COLO829 (cell line): ENCODE results near the gene KLK5.

Experiments used
- DNase-seq: peaks from one replicate; pipeline ENCODE4 v3.0.0; 2012; ENCODE audit warnings: low spot score

KLK5 gene

DNA sequence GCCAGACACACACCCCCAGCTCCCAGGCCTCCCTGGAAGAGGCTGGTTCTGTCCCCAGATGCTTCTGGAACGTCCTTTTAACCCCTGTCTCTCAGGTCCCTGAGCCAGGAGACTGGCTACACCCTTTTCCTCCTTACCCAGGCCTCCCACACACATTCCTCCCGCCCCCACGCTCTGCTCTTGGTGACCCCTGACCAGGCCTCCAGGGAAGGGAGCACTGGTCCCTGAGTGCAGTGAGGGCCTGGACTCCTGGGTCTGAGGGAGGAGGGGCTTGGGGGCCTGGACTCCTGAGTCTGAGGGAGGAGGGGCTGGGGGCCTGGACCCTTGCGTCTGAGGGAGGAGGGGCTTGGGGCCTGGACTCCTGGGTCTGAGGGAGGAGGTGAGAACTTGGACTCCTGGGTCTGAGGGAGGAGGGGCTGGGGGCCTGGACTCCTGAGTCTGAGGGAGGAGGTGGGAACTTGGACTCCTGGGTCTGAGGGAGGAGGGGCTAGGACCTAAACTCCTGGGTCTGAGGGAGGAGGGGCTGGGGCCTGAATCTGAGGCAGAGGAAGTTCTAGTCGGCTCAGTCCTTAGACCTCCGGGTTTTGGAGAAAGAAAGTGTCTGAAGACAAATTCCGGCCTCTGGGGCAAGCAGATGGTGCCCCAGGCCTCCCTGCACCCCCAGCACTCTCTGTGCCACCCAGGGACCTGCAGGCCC lies 16.0 kb upstream of the KLK5 start:
- DNase-seq = no peak

GRCh38 chr19:50967929-50968715 lies 15.3 kb upstream of the KLK5 start:
- DNase-seq = no peak

DNA sequence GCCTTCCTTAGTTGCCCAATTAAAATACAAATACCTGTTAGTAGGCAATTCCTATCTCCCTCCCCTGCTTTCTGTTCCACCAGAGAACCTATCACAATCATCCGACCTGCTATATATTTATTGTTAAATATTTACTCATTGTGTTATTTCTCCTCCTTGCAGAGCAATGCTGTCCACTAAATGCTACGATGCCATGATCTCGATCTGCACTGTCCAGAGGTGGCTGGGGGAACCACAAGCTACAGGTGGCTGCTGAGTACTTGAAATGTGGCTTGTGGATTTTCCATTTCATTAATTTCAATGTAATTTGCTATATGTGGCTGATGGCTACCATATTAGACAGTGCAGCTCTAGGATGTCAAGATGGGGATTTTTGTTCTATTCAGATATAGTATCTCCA lies 11.4 kb upstream of the KLK5 start:
- DNase-seq = no peak

DNA sequence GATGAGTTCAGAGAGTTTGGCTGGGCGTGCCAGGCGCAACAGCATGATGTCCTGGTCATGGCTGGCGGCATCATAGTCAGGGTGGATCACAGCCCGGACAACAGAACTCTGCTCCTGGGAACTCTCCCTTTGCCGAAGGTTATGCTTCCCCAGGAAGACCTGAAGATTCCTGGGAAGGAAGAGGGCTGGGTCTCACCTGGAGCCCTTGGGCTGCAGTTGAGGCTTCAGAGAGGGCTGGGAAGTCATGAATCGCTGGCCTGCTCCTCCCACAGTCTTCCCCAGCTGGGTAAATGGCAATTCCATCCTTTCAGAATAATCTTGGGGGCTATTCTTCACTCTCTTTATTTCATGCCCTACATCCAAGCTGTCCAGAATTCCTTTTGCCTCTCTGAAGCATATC lies 10.5 kb upstream of the KLK5 start:
- no peak for DNase-seq

DNA sequence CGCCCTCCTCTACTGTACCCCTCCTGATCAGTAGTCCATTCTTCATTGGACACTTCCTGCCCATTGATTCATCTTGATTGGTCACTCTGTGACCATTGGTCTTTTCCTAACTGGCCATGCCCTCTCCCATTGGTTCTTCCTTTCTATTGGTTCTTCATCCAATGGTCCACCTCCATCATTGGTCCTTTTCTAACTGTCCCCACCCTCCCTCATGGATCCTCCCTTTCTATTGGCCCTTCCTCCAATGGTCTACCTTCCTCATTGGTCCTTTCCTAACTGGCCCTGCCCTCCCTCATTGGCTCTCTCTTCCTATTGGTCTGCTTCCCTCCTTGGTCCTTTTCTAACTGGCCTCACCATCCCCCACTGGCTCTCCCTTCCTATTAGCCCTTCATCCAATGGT lies 9.4 kb upstream of the KLK5 start:
- no peak for DNase-seq

DNA sequence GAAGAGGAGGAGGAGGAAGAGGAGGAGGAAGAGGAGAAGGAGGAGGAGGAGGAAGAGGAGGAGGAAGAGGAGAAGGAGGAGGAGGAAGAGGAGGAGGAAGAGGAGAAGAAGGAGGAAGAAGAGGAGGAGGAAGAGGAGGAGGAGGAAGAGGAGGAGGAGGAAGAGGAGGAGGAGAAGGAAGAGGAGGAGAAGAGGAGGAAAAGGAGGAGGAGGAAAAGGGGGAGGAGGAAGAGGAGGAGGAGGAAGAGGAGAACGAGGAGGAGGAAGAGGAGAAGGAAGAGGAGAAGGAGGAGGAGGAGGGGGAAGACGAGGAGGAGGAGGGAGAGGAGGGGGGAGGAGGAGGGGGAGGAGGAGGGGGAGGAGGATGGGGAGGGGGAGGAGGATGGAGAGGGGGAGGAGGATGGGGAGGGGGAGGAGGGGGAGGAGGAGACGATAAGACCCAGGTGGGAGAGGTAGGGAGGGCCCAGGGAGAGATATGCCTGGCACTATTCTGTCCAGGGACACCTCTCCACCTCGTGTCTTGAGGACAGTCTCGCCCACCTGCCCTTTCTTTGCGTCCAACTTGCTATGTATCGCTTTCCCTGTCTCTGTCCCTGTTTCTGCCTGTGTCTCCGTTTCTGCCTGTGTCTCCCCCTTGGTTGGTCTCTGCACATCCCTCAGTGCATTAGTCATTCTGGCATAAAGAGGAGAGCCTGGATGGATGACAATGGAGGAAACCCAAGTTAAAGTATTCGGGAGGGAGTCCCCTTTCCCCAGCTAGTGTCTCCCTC lies 7.1 kb upstream of the KLK5 start:
- DNase-seq = no peak

DNA sequence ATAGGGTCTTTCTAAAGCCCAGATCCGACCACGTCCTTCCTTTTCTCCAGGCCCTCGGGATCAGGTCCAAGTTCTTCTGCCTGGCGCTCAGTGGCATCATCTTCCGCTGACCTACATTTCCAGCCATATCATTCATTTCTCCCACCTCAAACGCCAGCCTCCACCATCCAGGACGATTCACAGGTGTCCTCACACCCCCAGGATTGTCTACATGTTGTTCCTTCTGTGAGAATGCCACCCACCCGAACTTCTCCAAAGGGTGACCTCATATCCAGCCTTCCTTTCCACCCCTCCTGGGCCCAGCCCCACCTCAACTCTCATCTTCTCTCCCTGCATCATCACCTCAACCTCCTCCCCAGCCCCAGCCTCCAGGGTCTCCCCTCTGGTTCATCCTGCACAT lies 4.7 kb upstream of the KLK5 start:
- no peak for DNase-seq

- DNase-seq = no peak
These were observed 3.0 kb downstream of the KLK5 start for GRCh38 chr19:50949861-50950260.

DNA sequence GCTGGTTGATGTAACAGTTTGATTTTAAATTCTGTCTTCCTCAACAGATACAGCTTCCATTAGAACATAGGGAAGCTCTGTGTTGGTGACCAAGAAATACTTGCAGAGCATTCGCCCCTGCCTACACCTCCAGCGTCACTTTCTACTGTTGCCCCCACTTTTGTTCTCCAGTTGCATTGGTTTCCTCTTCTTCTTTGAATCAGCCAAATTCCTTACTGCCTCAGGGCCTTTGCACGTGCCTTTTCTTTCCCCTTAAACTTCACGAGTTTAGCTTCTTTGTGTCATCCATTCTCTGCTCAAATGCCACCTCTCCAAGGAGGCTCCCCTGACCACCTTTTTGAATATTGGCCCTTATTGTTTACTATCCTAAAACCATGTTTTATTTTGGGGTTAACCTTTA lies 5.7 kb downstream of the KLK5 start:
- no peak for DNase-seq

DNA sequence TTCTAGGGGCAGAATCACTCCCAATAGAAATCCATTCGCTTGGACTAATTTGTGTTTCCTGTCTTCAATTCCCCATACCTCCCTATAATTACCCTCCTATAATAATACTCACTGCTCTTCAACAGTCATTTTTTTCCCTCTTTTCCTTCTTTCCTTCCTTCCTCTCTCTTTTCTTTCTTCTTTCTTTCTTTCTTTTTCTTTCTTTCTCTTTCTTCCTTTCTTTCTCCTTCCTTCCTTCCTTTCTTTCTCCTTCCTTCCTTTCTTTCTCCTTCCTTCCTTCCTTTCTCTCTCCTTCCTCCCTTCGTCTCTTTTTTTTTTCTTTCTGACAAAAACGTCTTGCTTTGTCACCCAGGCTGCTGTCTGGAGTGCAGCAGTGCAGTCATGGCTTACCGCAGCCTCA lies 8.0 kb downstream of the KLK5 start:
- DNase-seq = no peak

DNA sequence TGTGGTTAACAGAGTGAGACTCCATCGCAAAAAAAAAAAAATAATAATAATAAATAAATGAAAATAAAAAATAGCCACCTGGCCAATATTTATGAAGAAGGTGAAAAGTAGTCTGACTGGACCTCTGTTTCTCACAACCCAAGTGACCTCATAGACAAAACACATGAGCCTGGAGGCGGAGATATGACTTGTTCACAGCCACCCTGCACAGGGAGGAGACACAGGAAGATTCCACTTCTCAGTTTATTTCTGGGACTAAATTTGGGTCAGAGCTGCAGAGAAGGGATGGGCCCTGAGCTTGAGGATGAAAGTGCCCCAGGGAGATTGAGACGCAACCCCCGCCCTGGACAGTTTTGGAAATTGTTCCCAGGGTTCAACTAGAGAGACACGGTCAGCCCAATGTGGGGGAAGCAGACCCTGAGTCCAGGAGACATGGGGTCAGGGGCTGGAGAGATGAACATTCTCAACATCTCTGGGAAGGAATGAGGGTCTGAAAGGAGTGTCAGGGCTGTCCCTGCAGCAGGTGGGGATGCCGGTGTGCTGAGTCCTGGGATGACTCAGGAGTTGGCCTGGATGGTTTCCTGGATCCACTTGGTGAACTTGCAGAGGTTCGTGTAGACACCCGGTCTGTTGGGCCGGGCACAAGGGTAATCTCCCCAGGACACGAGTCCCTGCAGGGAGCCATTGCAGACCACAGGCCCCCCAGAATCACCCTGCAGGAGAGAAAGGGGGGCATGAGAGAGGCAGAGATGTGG lies 9.6 kb downstream of the KLK5 start:
- DNase-seq = no peak

DNA sequence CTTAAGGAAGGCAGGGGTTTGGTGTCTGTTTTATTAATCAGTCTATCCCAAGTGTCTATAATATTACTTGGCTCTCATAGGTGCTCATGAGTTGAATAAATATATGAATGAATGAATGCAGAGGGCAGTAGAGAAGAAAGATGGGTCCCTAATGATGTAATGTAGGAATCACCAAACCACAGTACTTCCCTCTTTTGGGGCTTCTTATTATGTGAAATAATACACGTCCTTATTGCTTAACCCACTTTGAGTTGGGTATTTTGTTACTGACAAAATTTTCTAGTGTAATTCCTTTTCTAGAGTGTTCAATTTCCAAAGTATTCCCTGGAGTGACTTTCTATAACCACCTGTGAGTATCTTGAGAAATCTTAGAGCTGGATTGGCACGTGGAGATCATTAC lies 13.2 kb downstream of the KLK5 start:
- no peak for DNase-seq

DNA sequence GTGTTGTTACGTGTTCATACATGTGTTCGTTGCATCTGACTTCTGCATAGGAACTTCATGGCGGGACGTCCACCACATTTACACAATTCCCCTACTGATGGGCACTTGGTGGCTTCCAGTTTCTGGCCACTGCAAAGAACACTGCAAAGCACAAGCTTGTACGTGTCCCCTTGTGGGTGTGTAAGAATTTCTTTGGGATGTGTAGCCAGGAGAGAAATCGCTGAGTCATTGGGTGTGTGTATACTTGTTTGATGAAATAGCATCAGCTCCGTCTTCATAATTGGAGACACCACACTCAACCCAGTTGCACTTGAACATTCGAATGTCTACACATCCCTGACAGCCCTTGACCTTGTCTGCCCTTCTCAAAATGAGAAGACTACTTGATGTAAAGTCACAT lies 19.2 kb downstream of the KLK5 start:
- DNase-seq = no peak

DNA sequence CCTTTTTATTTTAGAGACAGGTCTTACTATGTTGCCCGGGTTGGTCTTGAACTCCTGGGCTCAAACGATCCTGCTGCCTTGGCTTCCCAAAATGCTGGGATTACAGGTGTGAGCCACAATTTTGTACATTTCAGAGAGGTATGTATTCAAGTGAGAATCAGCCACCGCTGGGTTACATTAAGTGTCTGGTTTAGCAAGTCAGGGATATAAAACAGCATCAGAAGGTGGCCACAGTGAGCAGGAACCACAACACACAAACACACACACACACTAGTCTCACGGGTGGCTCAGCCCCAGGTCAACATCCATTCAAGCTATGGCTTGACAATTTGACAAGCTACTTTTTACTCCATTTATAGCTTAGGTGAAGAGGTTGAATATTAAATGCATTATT lies 20.2 kb downstream of the KLK5 start:
- DNase-seq = no peak

DNA sequence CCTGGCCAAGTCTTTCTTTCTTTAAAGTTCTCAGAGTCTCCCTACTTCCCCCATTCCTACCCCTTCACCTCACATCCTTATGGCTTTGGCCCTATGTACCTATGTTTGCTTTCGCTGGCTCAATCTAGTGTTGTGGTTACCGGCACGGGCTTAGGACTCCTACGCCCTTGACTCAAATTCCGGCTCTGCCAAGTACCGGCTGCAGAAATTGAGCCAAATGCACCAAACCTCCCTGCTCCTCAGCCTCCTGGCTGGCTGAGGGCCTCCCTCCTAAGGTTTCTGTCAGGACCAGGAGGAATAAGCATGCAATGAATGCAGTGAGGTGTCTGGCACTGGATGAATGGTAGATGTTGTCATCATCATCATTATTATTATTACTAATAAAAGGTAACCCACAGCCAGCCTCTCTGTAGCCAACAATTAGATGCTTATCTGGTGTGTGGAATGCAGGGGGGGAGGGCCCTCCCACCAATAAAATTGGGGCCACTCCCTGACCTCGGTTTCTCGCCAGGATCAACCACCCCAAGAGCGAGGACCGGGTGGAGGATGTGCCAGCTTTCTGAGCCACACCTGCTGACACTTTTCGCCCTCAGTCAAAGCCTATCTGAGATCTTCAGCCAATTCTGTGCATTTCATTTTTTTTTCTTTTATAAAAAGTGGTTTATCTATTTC lies 20.7 kb downstream of the KLK5 start:
- no peak for DNase-seq

GRCh38 chr19:50931023-50931422 lies 21.8 kb downstream of the KLK5 start:
- no peak for DNase-seq

- DNase-seq = no peak
These were observed 24.0 kb downstream of the KLK5 start for GRCh38 chr19:50928831-50929230.

GRCh38 chr19:50926144-50926543 lies 26.7 kb downstream of the KLK5 start:
- DNase-seq = no peak

DNA sequence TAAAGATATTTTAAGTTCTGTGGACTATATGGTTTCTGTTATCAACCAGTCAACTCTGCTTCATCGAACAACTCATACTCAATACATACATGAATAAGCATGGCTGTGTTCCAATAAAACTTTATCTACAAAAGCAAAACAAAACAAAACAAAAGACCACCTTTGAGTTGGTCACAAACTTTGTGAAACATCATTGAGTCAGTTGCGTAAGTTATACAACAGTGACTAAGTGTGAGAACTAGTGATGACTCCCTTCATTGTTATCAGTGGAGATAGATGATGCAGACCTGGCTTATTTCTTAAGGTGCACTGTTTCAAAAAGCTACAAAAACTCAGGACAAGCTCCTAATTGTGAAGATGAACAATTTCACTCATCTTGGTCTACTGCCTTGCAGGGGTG lies 27.1 kb downstream of the KLK5 start:
- DNase-seq = no peak

GRCh38 chr19:50924586-50924985 lies 28.3 kb downstream of the KLK5 start:
- DNase-seq = no peak

GRCh38 chr19:50922317-50922853 lies 30.5 kb downstream of the KLK5 start:
- DNase-seq = peak; percentile 76
